ENCODE data around the gene EGR2. TPM values are rescaled to one million over a fixed set of nuclear protein-coding genes. Genes with fewer than 3 reads are reported as not detected.

The EGR2 gene
- total and polyA plus RNA-seq, 10 donors, result 0.94 to 16.8 (median 3.2) TPM

DNA sequence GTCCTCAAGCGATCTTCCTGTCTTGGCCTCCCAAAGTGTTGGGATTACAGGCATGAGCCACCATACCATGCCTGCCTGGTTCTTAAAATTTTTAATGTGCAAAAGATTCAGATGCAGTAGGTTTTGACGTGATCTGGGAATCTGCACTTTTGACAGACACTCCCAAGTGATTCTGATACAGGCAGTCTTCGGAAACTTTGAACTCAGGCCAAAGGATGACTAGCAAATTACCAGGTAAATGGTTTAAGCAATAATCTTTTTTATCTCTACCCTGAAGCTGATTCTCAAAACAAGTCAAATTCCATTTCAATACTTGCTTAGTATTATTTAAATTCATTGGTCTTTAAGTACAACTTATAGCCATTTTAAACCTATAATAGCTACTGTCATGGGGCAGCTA is 14.3 kb downstream of the EGR2 start:
- Histone ChIP-seq H3K36me3 (no peaks in the 10 kb centered on the region), H3K27me3 (replicated peaks in 1 of 7) (no peaks in the 10 kb centered on the region), H3K9me3 (no peaks in the 10 kb centered on the region), H3K4me3 (no peak overlapping the region), H3K4me1 (peaks cover 11 to 30% (median 22%) of the 10 kb centered on the region in 6 donors), H3K27ac (no peak overlapping the region)
- 92 to 99% (median 94%) methylated on average over 3 of the region's 3 CpGs for WGBS, 5 donors
- TF ChIP-seq, protein P1, sequence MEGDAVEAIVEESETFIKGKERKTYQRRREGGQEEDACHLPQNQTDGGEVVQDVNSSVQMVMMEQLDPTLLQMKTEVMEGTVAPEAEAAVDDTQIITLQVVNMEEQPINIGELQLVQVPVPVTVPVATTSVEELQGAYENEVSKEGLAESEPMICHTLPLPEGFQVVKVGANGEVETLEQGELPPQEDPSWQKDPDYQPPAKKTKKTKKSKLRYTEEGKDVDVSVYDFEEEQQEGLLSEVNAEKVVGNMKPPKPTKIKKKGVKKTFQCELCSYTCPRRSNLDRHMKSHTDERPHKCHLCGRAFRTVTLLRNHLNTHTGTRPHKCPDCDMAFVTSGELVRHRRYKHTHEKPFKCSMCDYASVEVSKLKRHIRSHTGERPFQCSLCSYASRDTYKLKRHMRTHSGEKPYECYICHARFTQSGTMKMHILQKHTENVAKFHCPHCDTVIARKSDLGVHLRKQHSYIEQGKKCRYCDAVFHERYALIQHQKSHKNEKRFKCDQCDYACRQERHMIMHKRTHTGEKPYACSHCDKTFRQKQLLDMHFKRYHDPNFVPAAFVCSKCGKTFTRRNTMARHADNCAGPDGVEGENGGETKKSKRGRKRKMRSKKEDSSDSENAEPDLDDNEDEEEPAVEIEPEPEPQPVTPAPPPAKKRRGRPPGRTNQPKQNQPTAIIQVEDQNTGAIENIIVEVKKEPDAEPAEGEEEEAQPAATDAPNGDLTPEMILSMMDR (IDR thresholded peaks at IDR 0.05 in 8 of 11, conservative IDR thresholded peaks at IDR 0.05 in 3 of 11), result no peak
- TF ChIP-seq POLR2AphosphoS5 (IDR thresholded peaks at IDR 0.05) (no peak), POLR2A (IDR thresholded peaks at IDR 0.05) (no peak)
- intact Hi-C loops (cut with DNase I; ENCODE audit: low total_unique reads), result no loop called here
- DNase-seq, result no peak

DNA sequence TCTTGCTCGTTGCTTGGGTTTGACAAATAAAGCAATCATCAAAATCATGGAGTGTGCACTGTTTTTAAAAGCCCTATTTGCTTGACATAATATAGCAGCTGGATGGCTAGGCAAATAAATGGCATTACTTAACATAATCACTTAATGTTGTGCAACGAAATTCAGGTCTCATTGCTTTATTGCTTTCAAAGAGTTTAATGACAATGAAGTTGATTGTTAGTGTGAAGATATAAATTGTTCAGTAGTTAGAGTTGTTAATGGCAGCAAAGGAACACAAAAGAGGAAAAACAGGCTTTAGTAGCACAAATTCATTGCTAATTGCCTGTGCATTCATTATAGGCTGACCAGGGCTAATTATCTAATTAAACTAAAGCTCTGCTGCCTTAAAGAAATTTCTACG is 19.3 kb downstream of the EGR2 start:
- no peaks in the 10 kb centered on the region for H3K36me3 ChIP-seq
- no peaks in the 10 kb centered on the region for H3K27me3 ChIP-seq (replicated peaks in 1 of 7)
- DNase-seq, result no peak
- H3K9me3 ChIP-seq, result no peaks in the 10 kb centered on the region
- 74 to 84% (median 82%) methylated on average over 3 of the region's 3 CpGs for WGBS, 5 donors
- H3K4me1 ChIP-seq, result no peaks in the 10 kb centered on the region
- TF ChIP-seq, protein P1 (IDR thresholded peaks at IDR 0.05 in 8 of 11, conservative IDR thresholded peaks at IDR 0.05 in 3 of 11), result no peak
- no peak for TF ChIP-seq POLR2AphosphoS5 (IDR thresholded peaks at IDR 0.05)
- intact Hi-C loops (cut with DNase I; ENCODE audit: low total_unique reads), result no loop called here
- H3K4me3 ChIP-seq, result no peak overlapping the region
- no peak overlapping the region for H3K27ac ChIP-seq

DNA sequence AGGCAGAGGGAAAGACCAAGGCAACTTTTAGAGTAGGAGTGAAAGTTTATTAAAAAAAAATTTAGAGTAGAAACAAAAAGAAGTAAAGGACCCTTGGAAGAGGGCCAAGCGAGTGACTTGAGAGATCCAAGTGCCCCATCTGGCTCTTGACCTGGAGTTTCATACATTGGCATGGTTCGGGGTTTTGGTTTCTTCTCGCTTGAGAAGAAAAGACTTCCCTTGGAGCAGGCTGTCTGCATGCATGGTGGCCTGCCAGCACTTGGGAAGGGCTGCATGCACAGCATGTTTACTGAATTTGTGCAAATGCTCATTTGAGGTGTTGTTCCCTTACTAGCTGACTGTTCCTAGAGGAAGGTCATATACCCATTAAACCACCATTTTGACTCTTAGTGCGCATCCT is 20.4 kb downstream of the EGR2 start:
- intact Hi-C loops (cut with DNase I; ENCODE audit: low total_unique reads), result no loop called here
- no peak overlapping the region for H3K27ac ChIP-seq
- H3K4me3 ChIP-seq, result no peak overlapping the region
- no peaks in the 10 kb centered on the region for H3K27me3 ChIP-seq (replicated peaks in 1 of 7)
- TF ChIP-seq, protein P1 (IDR thresholded peaks at IDR 0.05 in 8 of 11, conservative IDR thresholded peaks at IDR 0.05 in 3 of 11), result no peak
- TF ChIP-seq POLR2A (IDR thresholded peaks at IDR 0.05), result no peak
- no peaks in the 10 kb centered on the region for H3K36me3 ChIP-seq
- peak; percentile 50 for DNase-seq
- WGBS, 5 donors, result 80 to 89% (median 86%) methylated on average over 4 of the region's 4 CpGs
- no peaks in the 10 kb centered on the region for H3K4me1 ChIP-seq
- no peaks in the 10 kb centered on the region for H3K9me3 ChIP-seq

DNA sequence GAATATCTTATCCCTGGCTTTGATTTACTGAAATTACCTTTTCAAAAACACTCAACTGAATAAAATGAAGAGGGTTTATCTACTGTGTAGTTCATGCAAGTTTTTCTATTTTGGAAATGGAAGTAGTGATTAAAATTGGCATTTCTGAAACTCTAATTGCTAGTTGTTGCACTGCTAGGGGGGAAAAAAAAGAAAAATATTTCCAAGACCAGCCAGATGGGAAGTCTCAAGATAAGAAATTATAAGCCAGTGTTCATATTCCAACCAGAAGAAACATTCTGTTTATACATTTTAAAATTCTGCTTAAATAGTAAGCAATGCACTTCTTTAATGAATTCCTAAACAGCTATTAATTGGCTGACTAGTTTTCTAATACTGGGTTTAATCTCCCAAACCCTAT is 21.1 kb downstream of the EGR2 start:
- TF ChIP-seq, protein P1 (IDR thresholded peaks at IDR 0.05 in 8 of 11, conservative IDR thresholded peaks at IDR 0.05 in 3 of 11), result no peak
- TF ChIP-seq POLR2AphosphoS5 (IDR thresholded peaks at IDR 0.05), result no peak
- TF ChIP-seq POLR2A (IDR thresholded peaks at IDR 0.05), result no peak
- no peaks in the 10 kb centered on the region for H3K4me1 ChIP-seq
- DNase-seq, result no peak
- no peak overlapping the region for H3K4me3 ChIP-seq
- H3K27me3 ChIP-seq (replicated peaks in 1 of 7), result no peaks in the 10 kb centered on the region
- intact Hi-C loops (cut with DNase I; ENCODE audit: low total_unique reads), result no loop called here
- no peaks in the 10 kb centered on the region for H3K36me3 ChIP-seq
- no peaks in the 10 kb centered on the region for H3K9me3 ChIP-seq
- no peak overlapping the region for H3K27ac ChIP-seq

All from spleen (tissue), 11 donors.